Esophagus mucosa (tissue), 1 donor: ENCODE data around the gene CDKN2A. TPM values are rescaled to one million over a fixed set of nuclear protein-coding genes. Genes with fewer than 3 reads are reported as not detected.
A peak's percentile ranks its signal among the peaks of the same experiment; 100 is the strongest.

Experiments
- ATAC-seq: fragments of 200-7000 bp; cut with Tn5 transposase; one replicate; pipeline ENCODE4 v1.9.1; 2020
- total RNA-seq: library from RNA; stranded (reverse); gene quantifications from one replicate; pipeline ENCODE4 v1.2.4, GENCODE V29; 2023
- donor health status: DM: yes; HTN: yes; CAD: no.

The CDKN2A gene
- total RNA-seq, 1 donor from 2014 or later = 7.7 TPM

GRCh38 chr9:22005702-22006606 is 11.8 kb upstream of the CDKN2A start:
- ATAC-seq = no peak

- ATAC-seq = no peak
These were observed 11.0 kb upstream of the CDKN2A start for GRCh38 chr9:22005021-22005701.

DNA sequence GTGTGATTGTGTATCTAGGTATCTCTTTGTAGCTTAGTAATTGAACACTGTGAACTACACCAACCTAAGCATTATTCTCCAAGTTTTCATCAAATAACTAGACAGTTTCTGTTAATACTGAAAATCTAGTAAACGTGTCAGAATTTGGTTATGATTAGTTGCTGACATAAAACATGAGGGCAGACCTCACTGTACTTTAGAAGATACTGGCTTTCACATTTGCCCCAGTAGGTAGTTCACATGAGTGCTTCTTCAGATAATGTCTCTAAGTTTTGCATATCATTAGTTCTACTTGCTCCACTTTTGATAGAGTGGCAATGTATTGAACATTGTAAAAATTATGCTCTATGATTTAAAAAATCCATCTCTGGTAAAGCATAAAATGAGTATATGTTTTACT is 7.8 kb upstream of the CDKN2A start:
- no peak for ATAC-seq

GRCh38 chr9:21998026-21998425 is 3.8 kb upstream of the CDKN2A start:
- ATAC-seq = no peak

DNA sequence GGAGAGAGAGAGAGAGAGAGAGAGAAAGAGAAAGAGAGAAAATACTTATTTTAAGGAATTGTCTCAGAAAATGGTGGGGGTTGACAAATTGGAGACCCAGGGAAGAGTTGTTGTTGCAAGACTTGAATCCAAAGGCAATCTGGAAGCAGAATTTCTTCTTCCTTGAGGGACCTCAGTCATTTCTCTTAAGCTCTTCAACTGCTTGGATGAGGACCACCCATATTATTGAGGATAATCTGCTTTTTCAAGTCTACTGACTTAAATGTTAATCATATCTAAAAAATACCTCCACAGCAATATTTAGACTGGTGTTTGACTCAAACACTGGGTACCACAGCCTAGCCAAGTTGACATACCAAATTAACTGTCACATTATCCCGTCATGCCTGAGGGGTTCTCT is 3.3 kb upstream of the CDKN2A start:
- no peak for ATAC-seq

DNA sequence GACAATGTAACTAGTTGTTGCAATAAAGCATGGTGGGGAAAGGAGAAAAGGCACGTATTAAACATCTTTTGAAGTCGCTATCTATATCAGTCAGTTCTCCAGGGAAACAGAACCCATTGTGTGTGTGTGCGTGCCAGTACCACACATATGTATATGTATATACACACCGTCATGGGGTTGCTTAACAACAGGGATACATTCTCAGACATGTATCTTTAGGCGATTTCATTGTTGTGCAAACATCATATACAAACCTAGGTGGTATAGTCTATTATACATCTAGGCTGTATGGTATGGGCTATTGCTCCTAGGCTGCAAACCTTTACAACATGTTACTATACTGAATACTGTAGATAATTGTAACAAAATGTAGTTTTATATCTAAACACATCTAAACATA is 2.7 kb upstream of the CDKN2A start:
- ATAC-seq = no peak

- no peak for ATAC-seq
These were observed 2.2 kb upstream of the CDKN2A start for GRCh38 chr9:21996438-21996837.

- ATAC-seq = peak; percentile 24
These were observed 1.6 kb upstream of the CDKN2A start for GRCh38 chr9:21995666-21996398.

GRCh38 chr9:21995006-21995665 is 944 bp upstream of the CDKN2A start:
- peak; percentile 87 for ATAC-seq

- ATAC-seq = peak; percentile 68
These were observed 389 bp upstream of the CDKN2A start, which contains the start of gene CDKN2B-AS1 for GRCh38 chr9:21994556-21995005. Gene CDKN2B-AS1 (plus strand): TSS chr9:21994791.

GRCh38 chr9:21993007-21993406 is 1.2 kb downstream of the CDKN2A start:
- no peak for ATAC-seq

DNA sequence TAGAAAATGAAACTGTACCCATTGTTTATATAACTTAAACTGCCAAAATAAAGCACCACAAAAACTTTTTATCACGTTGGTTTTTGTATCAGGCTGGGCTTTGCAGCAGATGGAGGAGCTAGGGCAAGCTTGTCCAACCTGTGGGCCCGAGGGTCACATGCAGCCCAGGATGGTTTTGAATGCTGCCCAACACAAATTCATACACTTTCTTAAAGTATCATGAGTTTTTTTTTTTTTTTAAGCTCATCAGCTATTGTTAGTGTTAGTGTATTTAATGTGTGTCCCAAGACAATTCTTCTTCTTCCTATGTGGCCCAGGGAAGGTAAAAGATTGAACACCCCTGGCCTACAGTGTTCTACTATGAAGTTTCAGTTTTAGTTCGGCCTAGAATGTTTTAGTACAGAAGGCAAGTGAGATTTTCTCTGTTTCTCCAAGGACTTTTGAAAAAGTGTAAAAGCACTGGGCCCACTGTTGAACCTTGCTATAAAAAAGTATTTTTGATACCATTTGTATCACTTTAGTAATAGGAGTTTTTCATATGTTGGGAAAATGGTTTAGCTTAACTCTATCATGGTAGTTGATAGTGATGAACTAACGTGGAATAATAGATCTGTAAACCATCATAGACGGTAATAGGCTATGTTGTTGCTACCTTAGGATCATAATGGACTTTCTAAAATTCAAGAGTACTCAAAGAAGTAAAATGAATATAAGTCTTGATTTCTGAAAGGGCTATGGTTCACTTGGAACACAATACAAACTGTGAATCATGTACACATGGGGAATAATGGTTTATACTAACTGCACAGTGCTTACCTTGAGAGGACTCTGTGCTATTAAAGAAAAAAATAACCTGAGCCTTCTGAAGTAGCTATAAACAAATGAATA is 2.9 kb downstream of the CDKN2A start:
- ATAC-seq = no peak

GRCh38 chr9:21989440-21990189 is 4.6 kb downstream of the CDKN2A start:
- ATAC-seq = no peak

GRCh38 chr9:21988056-21988990 is 5.9 kb downstream of the CDKN2A start:
- ATAC-seq = no peak

GRCh38 chr9:21985964-21986667 is 8.1 kb downstream of the CDKN2A start:
- no peak for ATAC-seq

DNA sequence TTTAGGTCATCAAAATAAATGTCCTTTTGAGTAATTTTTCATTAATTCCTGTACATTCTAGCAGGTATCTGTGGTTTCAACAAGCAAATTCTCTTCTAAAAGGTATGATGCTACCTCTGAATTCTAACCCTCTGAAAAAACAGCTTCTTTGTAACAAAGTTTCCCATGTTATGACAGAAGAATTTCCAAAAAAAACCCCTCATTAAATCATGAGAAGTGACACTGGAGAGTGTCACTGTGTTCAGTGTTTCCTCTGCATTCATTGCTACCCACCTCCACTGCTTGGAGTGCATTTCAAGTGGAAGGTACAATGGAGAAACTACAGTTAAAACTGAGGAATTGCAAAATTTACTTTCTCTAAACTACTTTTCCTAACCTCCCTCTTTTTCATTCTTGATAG is 10.1 kb downstream of the CDKN2A start:
- ATAC-seq = no peak

DNA sequence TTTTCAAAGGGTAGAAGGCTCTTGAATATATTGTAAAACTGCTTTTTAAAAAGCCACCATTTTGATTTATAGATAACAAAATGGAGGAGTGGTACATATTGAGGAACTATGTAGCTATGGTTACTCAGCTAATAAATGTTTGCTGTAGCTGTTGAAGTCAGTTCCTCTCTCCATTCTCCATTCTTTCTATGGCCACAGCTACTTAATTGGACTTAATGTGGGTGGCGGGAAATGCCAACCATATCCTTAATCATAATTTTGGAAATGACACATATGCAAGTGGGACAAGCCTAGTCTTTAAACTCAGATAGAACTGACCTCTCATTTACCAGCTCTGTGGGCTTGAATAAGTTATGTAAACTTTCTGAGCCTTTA is 10.6 kb downstream of the CDKN2A start:
- no peak for ATAC-seq

DNA sequence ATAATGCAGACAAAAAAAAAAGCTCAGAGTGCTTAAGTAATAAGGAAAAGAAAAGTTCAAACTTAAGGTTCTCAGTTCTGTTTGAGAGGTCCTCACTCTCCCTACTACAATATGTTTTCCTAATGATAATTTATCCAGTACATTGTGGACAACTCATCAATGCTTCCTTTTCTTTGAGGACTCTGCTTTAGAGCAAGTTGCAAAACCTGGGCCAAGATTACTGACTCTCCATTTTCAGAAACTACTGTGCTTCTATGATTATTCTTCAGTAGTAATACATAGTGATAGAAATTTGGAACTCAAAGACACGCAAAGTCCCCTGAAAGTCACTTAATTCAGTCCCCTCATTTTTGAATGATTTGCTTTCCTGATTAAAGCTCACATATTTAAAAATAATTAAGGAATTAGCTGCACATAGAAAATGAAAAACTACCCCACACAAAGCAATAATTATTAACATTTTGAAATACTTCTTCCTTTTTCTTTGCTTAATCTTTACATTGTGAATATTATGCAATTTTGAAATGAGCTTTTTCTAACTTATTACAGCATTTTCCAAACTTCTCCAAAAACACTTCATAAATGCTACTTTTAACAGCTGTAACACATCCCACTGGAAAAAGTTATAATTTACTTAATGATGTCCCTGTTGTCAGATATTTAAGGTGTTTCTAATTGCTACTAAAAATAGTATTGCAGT is 11.2 kb downstream of the CDKN2A start:
- ATAC-seq = no peak
